SH-SY5Y (cell line): ENCODE results near the gene VAC14.

Experiments
- GATA2 ChIP-seq: IDR thresholded peaks from 2 replicates; pipeline ENCODE4 v1.6.1; 2011; ENCODE audit warnings: mild to moderate bottlenecking, low read depth, low read length
- GATA3 ChIP-seq: IDR thresholded peaks from 2 replicates; pipeline ENCODE4 v1.6.1; 2011; ENCODE audit warnings: low read depth, mild to moderate bottlenecking, low read length, moderate library complexity

DNA sequence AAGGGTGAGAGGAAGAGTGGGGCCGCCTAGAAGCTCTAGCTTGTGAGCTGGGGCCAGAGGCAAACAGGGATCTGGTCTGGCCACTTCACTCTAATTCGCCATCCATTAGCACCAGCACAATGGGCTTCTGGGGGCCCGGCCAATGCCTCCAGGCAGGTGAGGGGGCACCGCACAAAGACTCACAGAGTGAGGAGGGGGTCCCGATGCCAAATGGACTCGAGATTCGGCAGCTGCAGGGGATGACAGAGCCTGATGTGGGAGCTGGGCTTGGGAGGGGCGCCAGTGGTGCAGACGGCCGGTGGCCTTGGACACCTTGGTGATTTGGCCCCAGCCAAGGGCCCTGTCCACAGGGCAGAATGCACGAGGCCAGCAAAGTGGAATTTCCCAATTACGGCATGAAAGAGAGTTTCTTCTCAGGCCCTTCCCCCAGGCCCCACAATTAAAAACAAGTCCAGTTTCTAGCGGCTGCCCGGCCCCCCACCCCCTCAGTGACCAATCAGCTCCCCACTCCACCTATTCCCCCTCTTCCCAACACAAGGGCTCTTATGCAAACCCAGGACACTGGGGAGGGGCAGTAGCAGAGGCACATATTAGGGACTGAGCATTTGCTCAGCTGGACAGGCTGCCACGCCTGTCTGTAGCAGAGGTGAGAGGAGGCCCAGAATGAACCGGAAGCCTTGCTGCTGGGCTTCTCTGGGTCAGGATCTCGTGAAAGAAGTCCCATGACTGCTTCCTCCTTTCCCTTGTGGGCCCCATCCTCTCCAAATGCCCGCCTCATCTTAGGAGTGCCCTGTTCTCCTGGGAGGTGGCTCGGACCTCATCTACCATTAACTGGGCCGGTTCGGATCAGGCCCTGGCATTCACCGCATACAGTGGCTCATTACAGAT is 75.7 kb downstream of the VAC14 start:
- no peak for TF ChIP-seq GATA2
- no peak for TF ChIP-seq GATA3
